Activated CD8-positive, alpha-beta memory T cell treated with anti-CD3 and anti-CD28 coated beads, Interleukin-2, amount 50 U/mL, for 4 hours (primary cell): ENCODE measurements around the gene OR4B1.
A peak's percentile ranks its signal among the peaks of the same experiment; 100 is the strongest.
"Not testable (repeated sequence)": the region's sequence is repeated elsewhere in the genome, so short reads cannot be mapped to it uniquely, and the experiment has no call there.

Experiments used
- DNase-seq: peaks from one replicate; pipeline ENCODE4 v3.0.0-alpha.2; 2020

OR4B1 gene, protein sequence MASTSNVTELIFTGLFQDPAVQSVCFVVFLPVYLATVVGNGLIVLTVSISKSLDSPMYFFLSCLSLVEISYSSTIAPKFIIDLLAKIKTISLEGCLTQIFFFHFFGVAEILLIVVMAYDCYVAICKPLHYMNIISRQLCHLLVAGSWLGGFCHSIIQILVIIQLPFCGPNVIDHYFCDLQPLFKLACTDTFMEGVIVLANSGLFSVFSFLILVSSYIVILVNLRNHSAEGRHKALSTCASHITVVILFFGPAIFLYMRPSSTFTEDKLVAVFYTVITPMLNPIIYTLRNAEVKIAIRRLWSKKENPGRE

DNA sequence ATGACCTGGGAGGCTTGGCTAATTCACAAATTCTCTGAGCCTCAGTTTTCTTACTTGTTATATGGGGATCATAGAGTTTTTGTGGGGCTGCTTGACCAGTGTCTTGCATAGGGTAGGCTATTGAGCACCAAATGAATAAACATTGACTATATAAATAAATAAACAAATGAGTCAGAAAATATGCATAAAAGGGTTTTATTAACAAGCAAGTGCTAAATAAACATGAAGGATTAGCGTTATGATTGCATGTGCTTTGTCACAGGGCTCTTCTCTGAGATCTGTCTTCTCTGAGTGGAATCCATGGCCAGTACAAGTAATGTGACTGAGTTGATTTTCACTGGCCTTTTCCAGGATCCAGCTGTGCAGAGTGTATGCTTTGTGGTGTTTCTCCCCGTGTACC lies at the start of gene OR4B1:
Gene OR4B1, plus strand, starts transcription at position 301 of the 400 bp plus-strand sequence. Its CDS starts 0 bp downstream, at position 301.
- DNase-seq: no peak

DNA sequence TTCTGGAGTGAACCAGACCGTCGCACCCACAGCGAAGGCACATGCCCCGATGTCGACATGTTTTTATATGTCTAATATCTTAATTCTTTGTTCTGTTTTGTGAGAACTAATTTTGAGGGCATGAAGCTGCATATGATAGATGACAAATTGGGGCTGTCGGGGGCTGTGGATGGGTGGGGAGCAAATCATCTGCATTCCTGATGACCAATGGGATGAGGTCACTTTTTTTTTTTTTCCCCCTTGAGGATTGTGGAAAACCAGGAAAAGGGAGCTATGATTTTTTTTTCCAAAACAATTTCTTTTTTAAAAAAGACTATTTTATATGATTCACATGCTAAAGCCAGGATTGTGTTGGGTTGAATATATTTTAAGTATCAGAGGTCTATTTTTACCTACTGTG lies 49.2 kb upstream of the OR4B1 start:
- DNase-seq: no peak

DNA sequence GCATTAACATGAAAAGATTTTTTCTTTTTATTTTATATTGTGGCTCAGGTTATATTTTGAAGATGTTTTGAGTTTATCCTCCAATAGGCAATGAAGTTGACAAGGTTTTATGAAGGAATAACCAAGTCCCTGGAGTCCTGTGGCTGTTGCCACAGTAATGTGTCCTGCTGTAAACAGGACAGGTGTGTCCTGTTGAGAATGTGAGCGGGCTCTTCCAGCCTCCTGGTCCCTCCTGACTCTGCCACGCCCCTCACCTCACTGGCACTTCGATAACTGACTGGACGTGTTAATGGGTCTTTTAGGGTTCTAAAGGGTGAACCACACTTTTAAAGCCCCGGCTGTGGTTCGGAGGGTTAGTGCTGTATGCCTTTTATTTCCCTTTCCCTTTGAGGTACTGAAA lies 47.8 kb upstream of the OR4B1 start:
- DNase-seq: no peak

DNA sequence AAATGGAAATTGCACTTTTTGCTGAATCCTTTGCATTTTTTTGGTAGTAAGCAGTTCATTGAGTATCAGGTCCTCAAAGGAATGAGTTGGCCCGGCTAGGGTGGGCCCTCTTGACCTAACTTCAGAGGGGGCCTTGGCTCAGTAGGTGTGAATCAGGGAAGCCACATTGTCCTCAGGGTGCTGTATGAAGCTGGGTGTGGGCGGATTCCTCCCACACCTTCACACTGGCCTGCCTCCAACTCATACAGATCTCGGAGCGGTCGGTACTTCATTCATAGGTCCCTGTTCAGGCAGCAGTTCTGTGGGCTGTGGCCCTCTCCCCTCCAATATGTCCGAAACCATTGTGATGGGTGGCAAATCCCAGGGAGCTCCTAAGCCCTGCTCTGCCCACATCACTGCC lies 47.4 kb upstream of the OR4B1 start:
- DNase-seq: no peak

DNA sequence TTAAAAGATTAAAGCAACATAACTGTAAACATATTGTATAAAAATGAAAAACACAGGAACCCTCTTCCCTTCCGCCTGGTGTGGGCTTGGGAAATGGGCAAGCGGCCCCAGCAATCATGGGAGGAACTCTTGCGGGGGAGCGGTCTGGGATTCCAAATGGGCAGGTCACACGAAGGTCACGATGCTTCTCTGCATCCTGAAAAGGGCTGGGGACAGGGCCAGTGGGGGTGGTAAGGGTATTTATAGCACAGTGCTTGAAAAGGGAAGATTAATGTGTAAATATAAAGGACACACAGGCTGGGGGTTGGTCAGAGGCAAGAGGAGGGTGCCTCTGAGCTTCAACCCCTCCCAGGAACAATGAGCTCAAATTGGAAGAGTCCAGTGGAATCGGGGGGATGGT lies 46.9 kb upstream of the OR4B1 start:
- DNase-seq: no peak

DNA sequence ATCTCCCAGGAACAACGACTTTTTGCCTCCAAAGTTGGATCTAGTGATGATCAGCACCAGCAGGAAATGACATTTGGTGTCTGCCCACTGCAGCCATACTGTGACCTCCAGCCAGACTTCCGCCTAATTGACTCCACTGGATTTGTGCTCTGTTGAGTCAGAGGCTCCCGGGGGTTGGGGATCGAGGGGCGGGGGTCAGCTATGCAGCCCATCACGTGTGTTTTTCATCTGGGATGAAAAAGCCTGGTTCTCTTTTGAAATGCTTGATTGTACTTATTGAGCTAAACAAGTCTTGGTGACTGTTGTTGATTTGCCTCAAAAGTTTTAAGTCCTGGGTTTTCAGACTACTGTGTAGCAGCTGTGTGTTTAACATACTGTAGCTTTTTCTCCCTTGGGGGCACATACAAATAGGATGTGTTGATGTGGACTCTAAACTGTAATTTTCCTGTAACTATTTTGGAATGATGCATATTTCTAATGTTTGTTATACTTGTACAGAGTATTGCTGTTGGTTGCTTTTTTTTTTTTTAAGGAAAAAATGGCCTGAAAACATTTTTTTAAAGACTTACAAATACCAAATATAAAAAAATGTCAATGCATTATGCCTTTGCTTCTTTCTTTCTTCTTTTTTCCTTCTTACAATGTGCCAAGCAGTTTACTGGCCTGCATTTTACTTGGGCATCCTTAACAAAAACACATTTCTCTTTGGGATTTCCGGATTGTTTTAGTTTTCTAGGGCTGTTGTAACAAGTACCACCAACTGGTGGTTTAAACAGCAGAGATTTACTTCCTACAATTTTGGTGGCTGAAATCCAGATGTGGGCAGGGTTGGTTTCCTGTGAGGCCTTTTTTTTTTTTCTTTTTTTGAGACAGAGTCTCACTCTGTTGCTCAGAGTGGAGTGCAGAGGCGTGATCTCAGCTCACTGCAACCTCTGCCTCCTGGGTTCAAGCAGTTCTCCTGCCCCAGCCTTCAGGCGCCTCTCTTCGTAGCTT lies 46.1 kb upstream of the OR4B1 start:
- no peak for DNase-seq

DNA sequence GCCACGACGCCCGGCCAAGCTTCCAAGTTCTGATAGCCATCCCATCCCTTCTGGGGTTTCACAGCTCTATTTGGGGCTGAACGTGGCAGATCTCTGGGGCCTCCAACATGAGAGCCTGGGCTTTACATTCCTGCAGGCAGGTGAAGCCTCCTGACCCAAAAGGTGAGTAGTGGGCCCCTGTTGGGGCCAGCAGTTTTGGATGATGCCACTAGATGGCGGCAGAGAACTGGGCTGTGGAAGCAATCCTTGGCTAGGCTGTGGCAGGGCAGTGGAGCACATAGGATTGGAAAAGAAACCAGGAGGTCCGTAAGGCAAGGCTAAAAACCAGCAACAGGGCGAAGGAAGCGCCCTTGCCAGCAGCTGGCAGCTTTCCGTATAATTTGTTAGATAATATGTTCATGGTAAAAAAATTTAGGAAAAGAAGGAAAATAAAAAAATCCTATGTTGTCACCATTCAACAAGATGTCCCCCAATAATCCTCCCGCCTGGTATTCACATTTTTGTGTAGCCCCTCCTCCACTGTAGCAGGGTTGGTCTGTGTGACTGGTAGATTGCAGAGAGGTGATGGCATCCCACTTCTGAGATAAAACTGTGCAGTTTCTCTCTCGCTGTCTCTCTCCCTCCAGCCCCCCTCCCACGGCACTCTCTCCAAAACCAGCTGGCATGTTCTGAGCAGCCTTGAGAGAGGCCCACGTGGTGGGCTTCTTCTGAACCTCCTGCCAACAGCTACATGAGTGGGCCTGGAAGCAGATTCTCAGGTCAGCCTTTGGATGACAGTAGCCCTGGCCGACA lies 43.6 kb upstream of the OR4B1 start:
- DNase-seq: peak; percentile 62

DNA sequence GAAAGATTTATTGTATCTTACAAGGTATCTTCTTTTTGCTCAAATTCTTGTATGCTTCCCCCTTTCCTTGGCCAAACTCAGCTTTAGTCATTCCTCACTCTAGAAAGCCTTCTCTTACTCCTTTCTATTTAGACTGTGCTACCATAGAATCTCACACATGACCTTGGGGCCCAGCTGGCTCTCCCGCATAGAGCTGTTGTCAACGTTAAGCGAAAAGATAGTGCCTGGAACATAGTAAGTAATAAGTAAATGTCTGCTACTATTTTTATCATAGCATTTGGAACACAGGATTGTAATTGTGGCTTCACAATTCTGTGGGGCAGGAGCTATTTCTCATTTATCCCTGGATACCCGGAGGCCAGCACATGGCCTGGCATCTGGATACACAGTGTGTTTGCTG lies 38.9 kb upstream of the OR4B1 start:
- no peak for DNase-seq

DNA sequence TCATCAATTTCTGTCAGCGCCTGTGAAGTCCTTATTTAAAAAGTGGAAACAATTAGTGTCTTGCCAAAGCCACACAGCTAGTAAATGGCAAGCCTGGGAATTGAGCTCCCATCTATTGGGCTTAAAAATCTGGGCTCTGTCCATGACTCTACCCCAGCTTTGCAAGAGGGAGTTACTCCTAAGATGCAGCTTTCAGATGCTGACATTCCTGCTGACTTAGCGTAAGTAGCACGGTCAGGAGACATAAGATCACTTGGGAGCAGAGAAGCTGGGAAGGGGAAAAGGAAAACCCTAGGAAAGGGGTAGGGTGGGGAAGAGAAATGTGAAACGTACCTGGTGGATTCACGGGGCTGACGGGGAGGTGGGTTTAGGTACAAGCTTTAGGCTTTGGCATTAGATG lies 36.0 kb upstream of the OR4B1 start:
- no peak for DNase-seq

DNA sequence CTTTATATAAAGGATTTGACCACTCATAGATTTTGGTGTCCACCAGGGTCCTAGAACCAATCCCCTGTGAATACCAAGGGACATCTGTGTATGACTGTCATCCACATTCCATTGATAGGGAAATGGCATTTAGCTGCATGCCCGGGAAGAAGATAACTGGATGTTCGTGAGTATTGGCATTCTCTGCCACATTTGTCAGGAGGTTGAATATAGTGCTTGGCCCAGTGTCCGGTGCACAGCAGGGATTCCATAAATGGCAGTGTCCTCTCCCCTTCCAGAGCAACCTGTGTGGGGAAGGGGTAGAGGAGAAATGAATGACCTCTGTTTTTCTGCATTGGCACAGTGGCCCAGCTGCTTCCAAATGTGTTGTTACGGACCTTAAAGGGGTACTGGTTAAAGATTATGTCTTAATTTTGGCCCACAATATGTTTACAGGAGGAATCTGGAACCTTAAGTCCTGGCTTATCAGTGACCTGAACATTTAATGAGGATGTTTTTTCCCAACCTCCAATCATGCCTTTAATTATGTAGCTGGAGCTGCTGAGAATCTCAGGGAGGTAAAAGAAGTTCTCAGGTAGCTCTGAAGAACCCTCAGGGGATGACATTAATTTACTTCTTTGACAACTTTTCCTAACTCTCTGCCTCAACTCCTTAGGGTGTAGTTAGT lies 33.6 kb upstream of the OR4B1 start:
- DNase-seq: no peak

DNA sequence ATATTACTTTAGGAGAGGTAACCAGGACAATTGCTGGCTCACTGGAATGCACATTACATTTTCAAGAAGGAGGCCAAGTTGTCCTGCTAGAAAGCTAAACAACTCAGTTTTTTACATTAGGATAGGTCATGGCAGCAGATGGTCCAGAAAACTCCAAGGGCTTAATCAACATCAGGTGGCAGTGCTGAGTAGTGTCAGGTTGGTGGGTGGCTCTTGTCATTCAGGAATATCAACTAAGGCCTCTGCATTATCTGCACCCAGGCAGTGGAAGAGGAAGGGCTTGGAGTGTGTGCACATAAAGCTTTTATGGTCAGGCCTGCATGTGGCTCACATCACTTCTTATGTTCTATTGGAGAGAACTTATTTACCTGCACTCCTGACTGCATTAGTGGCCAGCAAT lies 32.2 kb upstream of the OR4B1 start:
- DNase-seq: no peak

DNA sequence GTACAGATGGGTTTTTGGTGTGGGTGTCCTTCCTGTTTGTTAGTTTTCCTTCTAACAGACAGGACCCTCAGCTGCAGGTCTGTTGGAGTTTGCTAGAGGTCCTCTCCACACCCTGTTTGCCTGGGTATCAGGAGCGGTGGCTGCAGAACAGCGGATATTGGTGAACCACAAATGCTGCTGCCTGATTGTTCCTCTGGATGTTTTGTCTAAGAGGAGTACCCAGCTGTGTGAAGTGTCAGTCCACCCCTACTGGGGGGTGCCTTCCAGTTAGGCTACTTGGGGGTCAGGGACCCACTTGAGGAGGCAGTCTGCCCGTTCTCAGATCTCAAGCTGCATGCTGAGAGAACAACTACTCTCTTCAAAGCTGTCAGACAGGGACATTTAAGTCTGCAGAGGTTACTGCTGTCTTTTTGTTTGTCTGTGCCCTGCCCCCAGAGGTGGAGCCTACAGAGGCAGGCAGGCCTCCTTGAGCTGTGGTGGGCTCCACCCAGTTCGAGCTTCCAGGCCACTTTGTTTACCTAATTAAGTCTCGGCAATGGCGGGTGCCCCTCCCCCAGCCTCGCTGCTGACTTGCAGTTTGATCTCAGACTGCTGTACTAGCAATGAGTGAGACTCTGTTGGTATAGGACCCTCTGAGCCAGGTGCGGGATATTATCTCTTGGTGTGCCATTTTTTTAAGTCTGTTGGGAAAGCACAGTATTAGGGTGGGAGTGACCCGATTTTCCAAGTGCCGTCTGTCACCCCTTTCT lies 25.5 kb upstream of the OR4B1 start:
- not testable (repeated sequence) for DNase-seq

DNA sequence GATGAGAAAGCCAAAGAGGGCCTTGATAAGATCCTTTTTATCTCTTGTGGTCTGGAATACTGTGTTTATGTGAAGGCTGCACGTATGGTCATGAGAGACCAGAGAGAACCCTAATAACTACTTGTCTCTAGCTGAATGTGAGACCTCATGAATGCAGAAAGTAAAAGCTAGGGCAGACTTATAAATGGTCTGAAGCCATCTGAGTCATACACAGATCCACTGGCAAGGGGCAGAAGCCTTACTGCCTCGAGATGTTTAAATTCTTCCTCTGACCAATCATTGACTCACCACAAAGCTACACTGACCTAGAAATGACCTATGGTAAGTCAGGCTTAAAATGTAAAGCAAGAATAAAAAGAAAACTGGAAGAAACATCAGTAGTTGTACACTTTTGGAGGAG lies 22.7 kb upstream of the OR4B1 start:
- no peak for DNase-seq

DNA sequence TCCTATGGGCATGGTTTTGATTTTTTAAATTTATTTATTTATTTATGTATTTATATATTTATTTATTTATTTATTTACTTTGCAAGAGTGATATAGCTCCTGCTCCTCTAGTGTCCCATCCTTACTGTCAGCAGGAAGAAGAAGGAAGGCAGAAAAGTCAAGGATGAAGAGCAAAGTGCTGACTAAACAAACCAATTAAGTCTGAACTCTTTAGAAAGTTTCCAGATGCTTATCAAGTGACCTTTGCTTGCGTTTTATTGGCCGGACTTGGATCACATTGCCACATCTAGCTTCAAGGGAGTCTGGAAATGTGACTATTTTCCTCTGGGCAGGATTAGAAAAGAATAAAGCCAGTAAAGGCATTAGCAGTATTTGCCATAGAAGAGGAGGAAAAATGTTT lies 8.7 kb upstream of the OR4B1 start:
- no peak for DNase-seq

DNA sequence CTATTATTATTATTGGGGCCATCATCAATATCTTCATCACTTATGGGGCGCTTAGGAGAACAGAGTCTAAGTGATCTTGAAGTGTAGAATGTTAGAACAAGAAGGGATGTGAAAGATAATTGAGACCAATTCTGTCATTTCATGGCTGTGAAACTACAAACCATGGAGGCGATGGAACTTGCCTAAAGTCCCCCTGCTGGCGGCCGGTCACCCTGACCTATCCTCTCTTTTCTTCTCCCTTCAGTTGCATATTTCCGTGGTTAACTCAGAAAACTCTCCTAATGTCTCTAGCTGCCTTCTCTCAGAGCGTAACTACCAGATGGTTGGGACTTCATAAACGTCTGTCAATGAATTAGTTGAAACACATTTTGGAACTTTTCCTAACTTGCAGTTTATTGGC lies 6.6 kb upstream of the OR4B1 start:
- no peak for DNase-seq

DNA sequence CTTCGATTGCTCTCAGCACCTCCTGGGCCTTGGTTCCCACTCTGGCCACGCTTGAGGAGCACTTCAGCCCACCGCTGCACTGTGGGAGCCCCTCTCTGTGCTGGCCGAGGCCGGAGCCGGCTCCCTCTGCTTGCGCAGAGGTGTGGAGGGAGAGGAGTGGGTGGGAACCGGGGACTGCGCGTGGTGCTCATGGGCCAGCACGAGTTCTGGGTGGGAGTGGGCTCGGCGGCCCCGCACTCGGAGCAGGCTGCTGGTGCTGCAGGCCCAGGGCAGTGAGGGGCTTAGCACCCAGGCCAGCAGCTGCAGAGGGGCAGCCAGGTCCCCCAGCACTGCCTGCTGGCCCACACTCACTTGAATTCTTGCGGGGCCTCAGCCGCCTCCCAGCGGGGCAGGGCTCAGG lies 12.2 kb downstream of the OR4B1 start:
- DNase-seq: no peak

DNA sequence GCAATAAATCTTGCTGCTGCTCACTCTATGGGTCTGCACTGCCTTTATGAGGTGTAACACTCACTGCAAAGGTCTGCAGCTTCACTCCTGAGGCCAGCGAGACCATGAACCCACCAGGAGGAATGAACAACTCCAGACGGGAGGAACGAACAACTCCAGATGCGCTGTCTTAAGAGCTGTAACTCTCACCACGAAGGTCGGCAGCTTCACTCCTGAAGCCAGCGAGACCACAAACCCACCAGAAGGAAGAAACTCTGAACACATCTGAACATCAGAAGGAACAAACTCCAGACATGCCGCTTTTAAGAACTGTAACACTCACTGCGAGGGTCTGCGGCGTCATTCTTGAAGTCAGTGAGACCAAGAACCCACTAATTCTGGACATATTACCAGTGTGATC lies 13.4 kb downstream of the OR4B1 start:
- not testable (repeated sequence) for DNase-seq

DNA sequence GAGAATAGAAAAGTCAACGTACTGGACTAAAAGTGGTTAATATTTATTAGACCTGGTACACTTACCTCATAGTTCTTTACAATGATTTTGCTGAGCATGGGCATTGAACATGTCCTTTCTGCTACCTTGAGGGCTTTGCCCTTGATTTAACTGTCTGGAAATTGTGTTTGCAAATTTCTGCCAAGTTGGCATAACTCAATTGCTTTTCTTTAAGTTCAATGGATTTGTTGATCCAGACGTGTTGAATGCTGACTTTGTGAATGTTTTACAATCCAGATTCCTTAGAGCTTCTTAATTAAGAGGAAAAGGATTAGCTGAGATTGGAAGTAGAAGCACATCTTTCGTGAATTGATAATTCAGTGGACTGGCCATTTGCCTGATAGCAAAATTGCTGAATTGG lies 21.1 kb downstream of the OR4B1 start:
- DNase-seq: no peak

DNA sequence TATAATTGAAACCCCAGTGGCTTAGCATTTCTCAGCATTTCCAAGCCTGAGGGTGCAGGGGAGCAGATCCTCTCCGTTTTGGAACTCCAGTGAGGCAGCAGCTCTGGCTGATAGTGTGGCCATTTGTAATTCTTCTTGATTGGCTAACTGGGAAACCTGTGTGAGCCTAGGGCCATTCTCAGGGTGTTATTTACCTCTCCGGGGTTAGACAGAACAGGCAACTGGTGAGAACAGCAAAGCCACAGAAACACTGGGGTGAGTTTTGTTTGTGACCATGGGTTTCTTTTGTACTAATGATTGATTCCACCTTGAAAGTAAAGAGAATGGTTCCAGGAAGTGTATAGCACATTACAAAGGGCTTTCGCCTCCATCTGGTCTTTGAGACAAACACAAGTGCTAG lies 25.9 kb downstream of the OR4B1 start:
- DNase-seq: no peak

DNA sequence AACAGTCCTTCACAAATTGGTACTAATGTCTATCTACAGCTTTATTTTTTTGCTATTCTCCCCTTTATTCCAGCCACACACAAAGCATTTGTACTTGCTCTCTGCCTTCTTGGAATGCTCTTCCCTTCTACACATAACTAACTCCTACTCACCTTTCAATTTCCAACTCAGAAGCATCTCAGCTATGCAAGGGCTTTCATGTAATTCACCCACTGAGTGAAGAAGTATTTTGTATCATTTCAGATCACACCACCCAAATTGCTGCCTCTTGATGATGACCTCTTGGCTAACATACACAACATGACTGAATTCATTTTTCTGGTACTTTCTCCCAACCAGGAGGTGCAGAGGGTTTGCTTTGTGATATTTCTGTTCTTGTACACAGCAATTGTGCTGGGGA lies 28.2 kb downstream of the OR4B1 start, which contains the start of gene OR4X2:
Gene OR4X2, plus strand, starts transcription at position 301 of the 400 bp plus-strand sequence. Its CDS starts 0 bp downstream, at position 301.
- no peak for DNase-seq

DNA sequence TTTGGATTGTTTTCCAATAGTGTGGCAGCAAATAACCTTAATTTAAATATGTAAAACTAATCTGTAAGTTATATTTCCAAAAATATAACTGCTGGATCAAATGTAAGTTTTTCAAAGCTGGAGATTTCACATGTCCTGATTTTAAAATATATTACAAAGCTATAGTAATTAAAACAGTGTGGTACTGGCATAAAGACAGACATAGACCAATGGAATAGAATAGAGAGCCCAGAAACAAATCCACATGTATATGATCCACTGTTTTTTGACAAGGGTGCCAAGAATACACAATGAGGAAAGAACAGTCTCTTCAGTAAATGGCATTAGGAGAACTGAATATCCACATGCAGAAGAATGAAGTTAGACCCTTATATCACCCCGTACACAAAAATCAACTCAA lies 32.3 kb downstream of the OR4B1 start:
- no peak for DNase-seq

DNA sequence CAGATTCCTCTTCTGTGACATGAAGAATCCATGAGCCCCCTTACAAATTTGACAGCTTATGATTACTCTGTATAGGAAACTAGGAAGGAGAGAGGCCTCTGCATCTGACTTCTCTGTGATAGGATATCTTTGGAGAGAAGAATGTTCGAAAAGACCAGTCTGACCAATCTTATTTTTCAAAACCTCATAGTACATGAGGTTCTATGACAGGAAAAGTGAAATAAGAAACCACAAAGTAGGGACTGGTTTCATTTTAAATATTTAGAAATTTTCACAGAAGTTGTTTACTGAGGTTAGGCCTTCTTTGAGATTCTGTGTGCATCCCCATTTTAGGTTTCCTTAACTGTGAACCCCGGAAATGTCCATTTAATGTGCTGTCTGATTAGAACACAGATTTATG lies 45.0 kb downstream of the OR4B1 start:
- no peak for DNase-seq
